ENCODE data around the gene PARVA. TPM values are rescaled to one million over a fixed set of nuclear protein-coding genes. Genes with fewer than 3 reads are reported as not detected.

Gene PARVA
- polyA plus RNA-seq, 2 of the 4 experiments (the other 2 are of a cell fraction) = 25.5 to 26.1 TPM

GRCh38 chr11:12449961-12450715, 72.8 kb downstream of the PARVA start (continued):
- TF ChIP-seq, protein P1, sequence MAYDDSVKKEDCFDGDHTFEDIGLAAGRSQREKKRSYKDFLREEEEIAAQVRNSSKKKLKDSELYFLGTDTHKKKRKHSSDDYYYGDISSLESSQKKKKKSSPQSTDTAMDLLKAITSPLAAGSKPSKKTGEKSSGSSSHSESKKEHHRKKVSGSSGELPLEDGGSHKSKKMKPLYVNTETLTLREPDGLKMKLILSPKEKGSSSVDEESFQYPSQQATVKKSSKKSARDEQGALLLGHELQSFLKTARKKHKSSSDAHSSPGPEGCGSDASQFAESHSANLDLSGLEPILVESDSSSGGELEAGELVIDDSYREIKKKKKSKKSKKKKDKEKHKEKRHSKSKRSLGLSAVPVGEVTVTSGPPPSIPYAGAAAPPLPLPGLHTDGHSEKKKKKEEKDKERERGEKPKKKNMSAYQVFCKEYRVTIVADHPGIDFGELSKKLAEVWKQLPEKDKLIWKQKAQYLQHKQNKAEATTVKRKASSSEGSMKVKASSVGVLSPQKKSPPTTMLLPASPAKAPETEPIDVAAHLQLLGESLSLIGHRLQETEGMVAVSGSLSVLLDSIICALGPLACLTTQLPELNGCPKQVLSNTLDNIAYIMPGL (CRISPR knock-in tag; IDR thresholded peaks at IDR 0.05; ENCODE audit: borderline replicate concordance) = no peak
- TF ChIP-seq CHD2 (IDR thresholded peaks at IDR 0.05; ENCODE audit: low read length, partially characterized antibody) (no peak), E2F6 (IDR thresholded peaks at IDR 0.05; ENCODE audit: borderline replicate concordance, low read depth) (no peak), ATOH8 (CRISPR knock-in tag; IDR thresholded peaks at IDR 0.05; ENCODE audit: low read depth) (no peak), CEBPB (IDR thresholded peaks at IDR 0.05) (no peak), KDM1A (IDR thresholded peaks at IDR 0.05; ENCODE audit: low read depth) (no peak)

DNA sequence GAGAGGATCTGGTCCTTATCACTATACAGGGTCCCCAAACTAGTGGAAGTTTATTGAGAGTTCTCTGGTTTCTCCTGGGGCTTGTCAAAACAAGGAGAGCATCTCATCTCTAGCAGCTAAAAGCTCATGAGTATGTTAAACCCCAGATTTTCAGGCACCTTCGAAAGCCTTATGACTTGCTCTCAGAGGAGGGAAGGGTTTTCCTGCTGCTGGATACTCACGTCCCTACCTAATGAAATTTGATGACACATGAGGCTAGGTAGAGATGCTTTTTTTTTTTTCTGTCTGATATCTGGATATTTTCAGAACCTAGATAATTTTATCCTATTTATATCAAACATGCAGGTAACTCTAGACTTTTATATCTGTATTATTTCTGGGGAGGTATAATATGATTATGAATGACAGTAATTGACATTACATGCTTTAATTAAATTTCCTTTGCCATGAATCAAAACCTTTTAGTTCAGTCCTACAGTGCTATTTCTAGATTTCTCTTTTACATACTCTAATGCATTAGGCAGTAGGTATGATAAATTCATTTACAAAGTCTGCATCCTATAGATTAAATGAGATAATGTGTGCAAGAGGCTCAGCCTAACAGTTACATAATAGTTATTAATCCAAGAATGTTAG, 73.9 kb downstream of the PARVA start:
- DNase-seq (ENCODE audit: low read depth in 1 of 2, low spot score in 1 of 2) = no peak
- Histone ChIP-seq H3K27ac (peak overlapping the region in 1 of 2 experiments; percentile 35; a peak in 2 of 6 replicates), H3K4me3 (no peak overlapping the region), H3K4me2 (no peak overlapping the region), H3K9me3 (no peaks in the 10 kb centered on the region), H3K4me1 (peaks cover 12% of the 10 kb centered on the region)
- 88% methylated on average over 2 of the region's 2 CpGs for WGBS (ENCODE audit: missing lambda C conversion rate)
- no peak for ATAC-seq
- no peak for FAIRE-seq
- ChIA-PET POLR2A (interaction anchor here (0.5 kb wide), 1 partner anchor 495 kb away, joined by 3 read pairs; no protein-coding TSS in a partner anchor), CTCF (interaction anchor here (1.3 kb wide), 1 partner anchor 162 kb away, joined by 3 read pairs; no protein-coding TSS in a partner anchor)
- TF ChIP-seq ZNF302 (CRISPR knock-in tag; IDR thresholded peaks at IDR 0.05) = no peak

GRCh38 chr11:12453243-12453642, 75.9 kb downstream of the PARVA start:
- CTCF ChIA-PET = interaction anchor here (0.6 to 1.8 kb wide), 5 partner anchors 9 to 77 kb away, joined by 3 to 5 read pairs (median 3); no protein-coding TSS in a partner anchor
- Histone ChIP-seq H3K27ac (no peak overlapping the region), H3K4me1 (peaks cover 12% of the 10 kb centered on the region), H3K9me3 (no peaks in the 10 kb centered on the region), H3K4me2 (no peak overlapping the region), H3K4me3 (no peak overlapping the region)
- 96% methylated on average over 2 of the region's 2 CpGs for WGBS (ENCODE audit: missing lambda C conversion rate)
- DNase-seq (ENCODE audit: low read depth in 1 of 2, low spot score in 1 of 2) (no peak), ATAC-seq (no peak), FAIRE-seq (no peak)
- POLR2A ChIA-PET = no interaction called here
- TF ChIP-seq TFCP2L1 (CRISPR knock-in tag; IDR thresholded peaks at IDR 0.05) = no peak
- no peak for TF ChIP-seq HOXB5 (CRISPR knock-in tag; IDR thresholded peaks at IDR 0.05)
- TF ChIP-seq NPAS2 (CRISPR knock-in tag; IDR thresholded peaks at IDR 0.05; ENCODE audit: borderline replicate concordance) = no peak
- TF ChIP-seq, protein P2, sequence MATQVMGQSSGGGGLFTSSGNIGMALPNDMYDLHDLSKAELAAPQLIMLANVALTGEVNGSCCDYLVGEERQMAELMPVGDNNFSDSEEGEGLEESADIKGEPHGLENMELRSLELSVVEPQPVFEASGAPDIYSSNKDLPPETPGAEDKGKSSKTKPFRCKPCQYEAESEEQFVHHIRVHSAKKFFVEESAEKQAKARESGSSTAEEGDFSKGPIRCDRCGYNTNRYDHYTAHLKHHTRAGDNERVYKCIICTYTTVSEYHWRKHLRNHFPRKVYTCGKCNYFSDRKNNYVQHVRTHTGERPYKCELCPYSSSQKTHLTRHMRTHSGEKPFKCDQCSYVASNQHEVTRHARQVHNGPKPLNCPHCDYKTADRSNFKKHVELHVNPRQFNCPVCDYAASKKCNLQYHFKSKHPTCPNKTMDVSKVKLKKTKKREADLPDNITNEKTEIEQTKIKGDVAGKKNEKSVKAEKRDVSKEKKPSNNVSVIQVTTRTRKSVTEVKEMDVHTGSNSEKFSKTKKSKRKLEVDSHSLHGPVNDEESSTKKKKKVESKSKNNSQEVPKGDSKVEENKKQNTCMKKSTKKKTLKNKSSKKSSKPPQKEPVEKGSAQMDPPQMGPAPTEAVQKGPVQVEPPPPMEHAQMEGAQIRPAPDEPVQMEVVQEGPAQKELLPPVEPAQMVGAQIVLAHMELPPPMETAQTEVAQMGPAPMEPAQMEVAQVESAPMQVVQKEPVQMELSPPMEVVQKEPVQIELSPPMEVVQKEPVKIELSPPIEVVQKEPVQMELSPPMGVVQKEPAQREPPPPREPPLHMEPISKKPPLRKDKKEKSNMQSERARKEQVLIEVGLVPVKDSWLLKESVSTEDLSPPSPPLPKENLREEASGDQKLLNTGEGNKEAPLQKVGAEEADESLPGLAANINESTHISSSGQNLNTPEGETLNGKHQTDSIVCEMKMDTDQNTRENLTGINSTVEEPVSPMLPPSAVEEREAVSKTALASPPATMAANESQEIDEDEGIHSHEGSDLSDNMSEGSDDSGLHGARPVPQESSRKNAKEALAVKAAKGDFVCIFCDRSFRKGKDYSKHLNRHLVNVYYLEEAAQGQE (IDR thresholded peaks at IDR 0.05) = no peak
- TF ChIP-seq RAD21 (conservative IDR thresholded peaks at IDR 0.05 in 1 of 2, IDR thresholded peaks at IDR 0.05 in 1 of 2) = no peak
- no peak for TF ChIP-seq NFE2L2 (conservative IDR thresholded peaks at IDR 0.05; ENCODE audit: low read length)
- TF ChIP-seq CHD2 (IDR thresholded peaks at IDR 0.05; ENCODE audit: low read length, partially characterized antibody) = no peak
- no peak for TF ChIP-seq JUNB (IDR thresholded peaks at IDR 0.05)
- no peak for TF ChIP-seq E2F6 (IDR thresholded peaks at IDR 0.05; ENCODE audit: borderline replicate concordance, low read depth)

Data from A549 (cell line).